Glomerular endothelial cell (primary cell): Measurements from ENCODE around the gene ADM5. TPM values are rescaled to one million over a fixed set of nuclear protein-coding genes. Genes with fewer than 3 reads are reported as not detected.

Experiments used
- DNase-seq: peaks from one replicate; pipeline ENCODE4 v3.0.0-alpha.2; 2011; ENCODE audit warnings: low read depth, low spot score; ENCODE audit errors: extremely low read depth
- total RNA-seq: library from RNA; depleted of rRNA; stranded (reverse); fragments of >200 nt; gene quantifications from 2 replicates; pipeline ENCODE4 v1.2.3, GENCODE V29; 2015

ADM5 gene
- total RNA-seq, 1 donor from 2014 or later, result 1.5 TPM

DNA sequence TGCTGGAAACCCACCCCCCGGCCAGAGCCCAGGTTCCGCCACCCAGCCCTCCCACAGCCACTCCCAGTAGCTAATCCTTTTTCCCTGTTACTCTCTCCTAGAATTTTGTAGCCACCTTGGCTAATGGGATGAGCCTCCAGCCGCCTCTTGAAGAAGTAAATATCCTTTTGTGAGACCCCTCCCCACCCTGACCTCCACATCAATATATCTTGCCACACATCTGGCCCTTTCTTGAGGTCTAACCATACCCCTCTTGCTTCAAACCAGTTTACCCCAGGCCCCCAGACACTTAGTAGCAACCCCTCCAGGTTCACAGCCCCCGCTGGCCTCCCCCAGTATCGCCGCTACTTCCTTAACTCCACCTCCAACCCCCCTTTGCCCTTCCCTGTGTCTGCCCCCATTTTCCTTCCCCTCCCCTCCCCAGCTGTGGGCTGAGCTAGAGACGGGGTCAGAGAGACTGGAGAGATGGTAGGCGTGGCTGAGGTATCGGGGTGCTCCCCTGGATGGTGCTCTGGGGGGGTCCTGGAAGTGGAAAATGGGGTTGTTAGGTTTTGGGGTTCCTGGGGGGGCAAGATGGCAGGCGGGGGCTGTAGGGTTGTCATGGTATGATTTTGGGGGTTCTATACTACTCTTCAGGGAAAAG is 9.5 kb upstream of the ADM5 start:
- no peak for DNase-seq

DNA sequence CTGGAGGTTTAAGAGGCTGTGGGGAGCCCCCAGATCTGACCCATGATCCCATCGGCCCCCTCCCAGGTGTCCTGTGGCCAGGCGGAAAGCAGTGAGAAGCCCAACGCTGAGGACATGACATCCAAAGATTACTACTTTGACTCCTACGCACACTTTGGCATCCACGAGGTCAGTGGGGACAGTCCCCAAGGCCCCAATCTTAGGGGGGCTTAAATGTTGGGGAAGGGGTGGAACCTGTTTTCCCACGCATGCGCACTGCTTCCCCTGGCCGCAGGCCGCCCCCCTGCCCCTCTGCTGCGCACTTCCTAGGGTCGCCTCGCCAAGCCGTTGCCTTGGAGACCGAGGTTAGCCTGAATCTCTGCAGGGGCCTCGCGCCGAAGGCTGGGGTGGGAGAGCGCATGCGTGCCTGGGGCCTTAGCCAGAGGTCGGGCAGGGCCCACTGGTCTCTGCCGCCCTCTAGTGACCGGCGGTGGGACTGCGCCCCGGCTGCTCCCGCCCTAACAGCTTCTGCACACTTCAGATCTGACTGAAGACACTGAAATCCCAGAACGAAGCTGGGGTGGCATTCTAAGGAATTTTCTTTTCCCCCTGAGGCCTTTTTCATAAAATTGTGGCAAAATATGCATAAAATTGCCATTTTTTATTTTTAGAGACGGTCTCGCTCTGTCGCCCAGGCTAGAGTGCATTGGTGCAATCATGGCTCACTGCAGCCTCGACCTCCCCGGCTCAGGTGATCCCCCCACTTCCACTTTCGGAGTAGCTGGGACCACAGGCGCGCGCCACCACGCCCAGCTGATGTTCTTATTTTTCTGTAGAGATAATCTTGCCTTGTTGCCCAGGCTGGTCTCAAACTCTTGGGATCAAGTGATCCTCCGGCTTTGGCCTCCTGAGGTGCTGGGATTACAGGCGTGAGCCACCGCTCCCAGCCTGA is 8.7 kb upstream of the ADM5 start:
- DNase-seq, result no peak

DNA sequence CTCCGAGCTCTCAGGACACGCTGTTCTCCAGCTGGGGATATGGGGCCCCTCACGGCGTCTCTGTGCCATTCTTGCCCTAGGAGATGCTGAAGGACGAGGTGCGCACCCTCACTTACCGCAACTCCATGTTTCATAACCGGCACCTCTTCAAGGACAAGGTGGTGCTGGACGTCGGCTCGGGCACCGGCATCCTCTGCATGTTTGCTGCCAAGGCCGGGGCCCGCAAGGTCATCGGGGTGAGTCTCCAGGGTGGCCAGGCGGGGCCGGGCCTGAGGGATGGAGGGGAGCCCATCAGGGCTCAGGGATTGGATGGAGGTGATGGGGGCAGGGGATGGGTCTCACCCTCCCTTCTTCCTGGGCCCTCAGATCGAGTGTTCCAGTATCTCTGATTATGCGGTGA is 7.6 kb upstream of the ADM5 start:
- no peak for DNase-seq

DNA sequence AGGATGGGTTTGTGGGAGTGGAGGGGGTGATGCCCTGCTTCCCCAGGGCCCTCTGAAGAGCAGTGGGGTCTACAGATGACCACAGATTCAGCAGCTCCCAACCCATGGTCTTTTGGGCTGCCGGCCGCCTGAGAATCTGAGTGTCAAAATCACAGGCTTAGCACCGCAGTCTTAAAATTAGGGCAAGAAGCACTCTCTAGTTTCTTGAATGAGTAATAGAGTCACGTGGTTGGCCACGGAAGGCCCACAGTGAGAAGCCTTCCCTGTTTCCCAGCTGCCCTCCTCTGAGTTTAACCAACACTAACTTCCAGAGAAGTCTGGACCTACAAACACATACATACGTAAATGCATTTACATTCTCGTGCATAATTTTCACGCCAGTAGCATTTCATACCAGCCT is 7.1 kb upstream of the ADM5 start:
- no peak for DNase-seq

DNA sequence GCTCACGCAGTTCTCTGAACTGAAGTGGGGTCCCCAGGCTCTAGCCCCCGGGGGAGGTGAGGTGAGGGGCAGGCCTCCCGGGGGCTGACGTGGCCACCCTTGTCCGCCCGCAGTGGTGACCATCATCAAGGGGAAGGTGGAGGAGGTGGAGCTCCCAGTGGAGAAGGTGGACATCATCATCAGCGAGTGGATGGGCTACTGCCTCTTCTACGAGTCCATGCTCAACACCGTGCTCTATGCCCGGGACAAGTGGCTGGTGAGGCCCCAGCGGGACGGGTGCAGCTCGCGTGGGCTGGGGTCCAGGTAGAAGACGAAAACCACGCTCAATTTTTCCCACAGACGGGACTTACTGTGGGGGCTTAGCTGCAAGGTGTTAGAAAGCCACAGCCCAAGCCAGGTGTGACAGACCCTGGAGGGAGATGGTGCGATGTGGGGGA is 5.6 kb upstream of the ADM5 start:
- DNase-seq, result no peak

DNA sequence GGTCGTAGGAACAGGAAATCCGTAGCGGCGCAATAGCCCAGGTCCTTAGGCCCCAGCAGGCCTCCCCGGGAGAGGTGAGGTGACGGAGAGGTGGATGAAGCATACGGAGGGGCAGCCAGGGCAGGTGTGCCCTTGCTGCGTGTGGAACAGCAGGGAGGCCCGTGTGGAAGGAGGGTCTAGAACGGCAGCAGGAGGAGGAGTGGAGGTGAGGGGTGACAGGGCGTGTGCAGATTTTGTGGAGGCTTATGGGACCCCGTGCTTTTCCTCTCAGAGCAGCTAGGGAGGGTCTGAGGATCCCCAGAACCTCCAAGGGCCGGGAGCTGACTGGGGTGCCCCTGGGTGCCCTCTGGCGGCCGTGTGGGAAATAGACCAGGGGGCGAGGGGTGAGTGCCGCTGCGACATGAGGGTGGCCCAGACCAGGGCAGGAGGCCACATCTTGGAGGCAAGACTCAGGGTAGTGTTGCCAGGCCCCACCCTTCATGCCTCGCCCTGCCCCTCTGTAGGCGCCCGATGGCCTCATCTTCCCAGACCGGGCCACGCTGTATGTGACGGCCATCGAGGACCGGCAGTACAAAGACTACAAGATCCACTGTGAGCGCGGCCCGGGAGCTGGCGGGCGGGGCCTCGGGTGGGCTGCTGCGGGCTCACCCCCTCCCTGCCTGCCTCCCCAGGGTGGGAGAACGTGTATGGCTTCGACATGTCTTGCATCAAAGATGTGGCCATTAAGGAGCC is 5.0 kb upstream of the ADM5 start:
- DNase-seq, result no peak

DNA sequence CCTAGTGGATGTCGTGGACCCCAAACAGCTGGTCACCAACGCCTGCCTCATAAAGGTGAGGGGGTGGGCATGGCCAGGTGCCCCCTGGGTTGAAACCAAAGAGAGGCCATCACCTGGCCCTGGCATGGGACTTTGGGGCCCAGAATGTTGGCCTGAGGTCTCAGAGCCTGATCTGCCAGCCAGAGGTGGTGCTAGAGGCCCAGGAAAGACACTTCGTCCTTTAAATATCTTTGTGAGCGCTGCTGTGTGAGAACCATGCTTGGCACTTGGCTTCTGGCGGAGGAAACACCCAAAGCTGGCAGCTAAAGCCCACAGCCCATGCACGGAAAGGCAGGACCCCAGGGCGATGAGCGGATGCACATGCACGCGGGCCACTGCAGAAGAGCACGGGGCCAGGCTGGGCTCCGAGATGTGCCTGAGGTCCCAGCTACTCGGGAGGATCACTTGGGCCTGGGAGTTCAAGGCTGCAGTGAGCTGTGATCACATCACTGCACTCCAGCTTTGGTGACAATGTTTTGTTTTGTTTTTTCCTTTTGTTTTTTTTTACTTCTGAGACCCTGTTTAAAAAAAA is 4.3 kb upstream of the ADM5 start:
- DNase-seq, result no peak

DNA sequence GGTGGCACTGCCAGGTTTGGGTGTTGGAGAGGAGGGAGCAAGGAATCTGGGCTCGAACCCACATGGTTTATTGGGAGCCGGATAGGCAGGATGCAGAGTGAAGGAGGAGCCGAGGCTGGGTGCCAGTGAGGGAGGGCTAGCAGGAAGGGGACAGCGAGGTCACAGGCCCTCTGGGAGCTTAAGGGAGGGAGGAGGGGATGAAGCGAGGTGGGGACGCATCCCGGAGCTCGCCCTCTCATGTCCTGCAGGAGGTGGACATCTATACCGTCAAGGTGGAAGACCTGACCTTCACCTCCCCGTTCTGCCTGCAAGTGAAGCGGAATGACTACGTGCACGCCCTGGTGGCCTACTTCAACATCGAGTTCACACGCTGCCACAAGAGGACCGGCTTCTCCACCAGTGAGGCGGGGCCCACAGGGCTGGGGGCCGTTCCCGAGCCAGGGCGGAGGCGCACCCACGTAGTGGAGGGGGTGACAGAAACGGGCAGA is 3.5 kb upstream of the ADM5 start:
- DNase-seq, result no peak

DNA sequence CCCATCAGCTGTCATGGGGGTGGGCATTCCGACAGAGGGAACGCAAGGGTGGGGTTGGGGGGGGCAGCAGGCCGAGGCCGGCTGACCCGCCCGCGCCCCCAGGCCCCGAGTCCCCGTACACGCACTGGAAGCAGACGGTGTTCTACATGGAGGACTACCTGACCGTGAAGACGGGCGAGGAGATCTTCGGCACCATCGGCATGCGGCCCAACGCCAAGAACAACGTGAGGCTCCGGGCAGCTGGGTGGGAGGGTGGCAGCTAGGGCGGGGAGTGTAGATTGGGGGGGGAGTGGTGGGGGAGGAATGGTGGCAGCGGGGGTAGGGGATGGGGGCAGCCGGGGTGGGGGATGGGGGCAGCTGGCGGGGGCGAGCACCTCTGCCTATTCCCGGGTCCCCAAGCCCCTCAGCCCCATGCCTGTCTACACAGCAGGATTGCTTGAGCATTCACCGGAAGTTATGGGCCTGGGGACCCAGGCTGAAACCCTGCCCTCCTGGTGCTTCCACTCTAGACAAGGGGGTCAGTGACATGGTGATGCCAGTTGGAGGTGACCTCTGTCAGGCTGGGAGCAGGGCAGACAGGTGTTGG is 2.8 kb upstream of the ADM5 start:
- DNase-seq, result no peak

DNA sequence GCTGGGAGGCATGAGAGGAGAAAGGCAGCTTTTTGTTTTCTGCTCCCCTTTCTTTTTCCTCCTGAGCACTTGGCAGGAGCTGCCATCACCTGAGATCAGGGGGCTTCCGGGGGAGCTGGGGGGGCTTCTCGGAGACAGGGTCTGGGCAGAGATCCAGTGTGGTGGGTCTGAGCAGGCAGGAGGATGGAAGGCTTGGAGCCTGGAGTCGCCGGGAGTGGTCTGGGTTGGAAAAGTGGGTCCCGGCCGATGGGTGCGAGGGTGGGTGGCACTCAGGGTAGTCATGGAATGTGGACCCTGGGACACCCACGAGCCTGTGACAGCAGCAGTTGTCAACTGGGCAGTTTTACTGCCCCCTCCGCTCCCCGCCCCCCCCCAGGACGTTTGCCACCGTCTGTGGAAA is 2.2 kb upstream of the ADM5 start:
- no peak for DNase-seq

DNA sequence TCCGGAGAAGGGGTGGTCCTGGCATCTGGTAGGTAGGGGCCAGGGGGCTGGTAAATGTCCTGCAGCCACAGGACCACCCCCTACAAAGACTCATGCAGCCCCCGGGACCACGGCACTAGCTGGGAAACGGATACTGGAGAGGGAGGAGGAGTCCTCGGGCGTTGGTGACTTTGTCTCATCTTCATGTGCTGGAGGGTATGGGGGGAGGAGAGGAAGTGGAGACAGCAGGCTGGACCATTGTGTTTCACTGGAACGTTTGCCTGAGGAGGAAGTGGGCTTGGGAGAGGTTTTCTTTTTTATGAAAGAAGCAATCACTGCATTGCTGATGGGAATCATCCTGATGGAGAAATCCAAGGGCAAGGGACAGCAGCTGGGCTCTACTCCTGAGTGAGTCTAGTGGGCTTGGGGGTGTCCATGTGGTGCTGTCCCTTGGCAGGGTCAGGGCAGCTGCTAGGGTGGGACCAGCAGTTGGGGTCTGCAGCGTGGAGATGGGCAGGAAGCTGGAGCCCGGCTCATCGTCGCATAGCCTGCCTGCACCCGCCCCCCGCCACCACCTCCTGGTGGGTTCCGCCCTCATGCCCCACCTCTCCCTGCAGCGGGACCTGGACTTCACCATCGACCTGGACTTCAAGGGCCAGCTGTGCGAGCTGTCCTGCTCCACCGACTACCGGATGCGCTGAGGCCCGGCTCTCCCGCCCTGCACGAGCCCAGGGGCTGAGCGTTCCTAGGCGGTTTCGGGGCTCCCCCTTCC is 1.7 kb upstream of the ADM5 start:
- no peak for DNase-seq

DNA sequence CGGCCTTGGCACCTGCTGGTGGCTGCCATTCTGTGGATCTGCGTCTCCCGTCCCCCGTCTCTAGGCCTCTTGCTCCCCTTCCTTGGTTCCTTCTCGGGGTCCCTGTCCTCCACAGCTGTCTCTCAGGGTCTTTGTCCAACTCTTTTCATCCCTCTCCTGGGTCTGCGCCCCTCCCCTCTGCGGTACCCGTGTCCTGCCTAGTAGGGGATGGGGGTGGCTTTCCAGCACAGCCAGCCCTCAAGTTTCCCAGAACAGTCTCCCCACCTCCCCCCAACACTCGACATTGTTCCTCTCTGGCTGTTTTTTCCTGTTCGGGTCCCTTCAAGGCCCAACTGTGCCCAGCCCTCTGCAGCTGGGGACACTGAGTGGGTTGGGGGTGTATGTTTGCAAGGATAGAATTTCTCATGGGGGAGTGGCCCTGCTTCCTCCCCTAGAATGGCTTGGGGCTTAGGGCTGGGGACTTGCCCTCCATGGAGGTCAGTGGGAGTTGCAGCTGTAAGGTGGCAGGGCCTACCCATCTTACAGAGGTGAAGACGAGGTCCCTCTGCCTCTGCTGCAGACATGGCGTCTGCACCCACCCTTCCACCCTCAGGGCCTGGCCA is 762 bp upstream of the ADM5 start:
- no peak for DNase-seq

DNA sequence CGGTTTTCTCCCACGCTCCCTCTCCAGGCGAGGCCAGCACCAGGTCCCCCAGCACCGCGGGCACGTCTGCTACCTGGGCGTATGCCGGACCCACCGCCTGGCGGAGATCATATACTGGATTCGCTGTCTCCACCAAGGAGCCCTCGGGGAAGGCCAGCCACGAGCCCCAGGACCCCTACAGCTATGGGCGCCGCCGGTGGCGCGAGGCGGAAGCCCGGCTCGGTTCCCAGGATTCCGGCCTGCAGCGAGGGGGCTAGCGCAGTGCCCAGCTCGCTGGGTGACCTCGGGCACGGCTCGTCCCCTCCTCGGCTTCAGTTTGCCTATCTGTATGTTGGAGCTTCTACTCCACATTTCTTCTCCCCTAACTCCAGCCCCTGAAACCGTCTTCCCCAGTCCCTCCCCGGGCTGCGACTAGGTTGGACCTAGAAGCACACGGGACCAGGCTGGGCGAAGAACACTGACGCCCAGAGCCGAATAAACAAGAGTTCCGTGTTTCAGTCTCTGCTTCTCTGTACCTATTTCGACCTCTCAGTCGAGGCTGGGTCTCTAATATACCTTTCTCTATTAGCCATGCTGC is 773 bp downstream of the ADM5 start:
- DNase-seq, result no peak

DNA sequence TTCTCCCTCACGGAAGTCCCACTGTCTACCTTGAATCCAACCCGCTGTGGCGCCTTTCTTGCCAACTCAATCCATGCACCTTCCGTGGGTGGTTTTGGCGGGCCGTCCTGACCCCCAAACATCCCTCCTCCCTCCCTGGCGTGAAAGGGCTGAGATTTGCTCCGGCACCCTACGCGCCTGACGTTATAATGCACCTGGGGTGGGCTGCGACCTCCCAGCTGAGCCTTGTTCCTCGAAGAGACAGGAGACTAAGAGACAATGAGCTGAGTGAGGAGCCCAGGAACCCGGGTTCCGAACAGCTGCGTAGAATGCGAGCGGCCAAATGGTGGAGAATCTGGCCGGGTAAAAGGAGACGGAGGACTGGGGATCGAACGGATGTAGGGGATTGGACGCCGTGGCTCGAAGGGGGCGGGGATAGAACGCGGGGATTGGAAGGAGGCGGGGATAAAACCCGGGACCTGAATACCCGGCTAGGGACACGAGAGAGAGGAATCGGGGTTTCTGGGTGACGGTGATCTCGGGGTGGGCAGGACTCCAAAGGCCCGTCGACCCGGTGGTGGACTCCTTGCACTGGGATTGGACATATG is 1.4 kb downstream of the ADM5 start, which contains the start of gene CPT1C:
Gene CPT1C (plus strand): TSS at position 461 of the 587 bp plus-strand sequence. CDS start 1,137 bp downstream, outside the sequence.
- no peak for DNase-seq

DNA sequence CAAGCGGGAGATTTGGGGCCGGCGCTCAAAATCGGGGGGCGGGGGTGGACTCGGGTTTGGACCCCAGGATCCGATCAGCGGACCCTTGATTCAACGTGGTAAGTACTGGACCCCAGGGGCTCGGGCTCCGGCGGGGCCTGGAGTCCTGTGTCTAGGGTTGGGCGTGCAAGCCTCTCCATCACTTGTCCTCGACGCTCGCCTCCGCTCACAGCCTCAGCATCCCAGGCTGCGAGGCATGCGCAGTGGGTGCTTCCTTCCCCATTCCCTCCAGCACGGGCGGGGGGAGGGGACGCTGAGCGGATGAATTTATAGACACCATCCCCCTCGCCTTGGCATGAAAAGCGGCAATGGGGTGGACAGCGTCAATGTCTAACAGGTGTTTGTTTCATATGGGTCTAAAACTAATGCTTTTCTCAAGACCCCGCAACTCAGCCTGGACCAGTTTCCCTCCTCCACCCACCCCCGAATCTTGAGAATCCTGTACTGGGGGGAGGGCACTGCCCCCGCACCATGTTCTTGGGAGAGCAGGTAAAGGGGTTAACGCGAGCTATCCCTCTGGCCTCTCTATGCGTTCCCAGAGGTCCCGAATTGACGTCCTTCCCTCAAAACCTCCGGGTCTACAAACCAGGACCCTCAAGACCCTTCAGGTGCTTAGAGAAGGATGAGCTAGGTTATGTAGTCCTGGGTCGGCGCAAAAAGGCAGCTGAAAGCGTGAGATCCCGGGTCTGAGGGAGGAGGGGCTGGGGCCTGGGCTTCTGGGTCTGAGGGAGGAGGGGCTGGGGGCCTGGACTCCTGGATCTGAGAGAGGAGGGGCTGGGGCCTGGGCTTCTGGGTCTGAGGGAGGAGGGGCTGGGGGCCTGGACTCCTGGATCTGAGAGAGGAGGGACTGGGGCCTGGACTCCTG is 2.1 kb downstream of the ADM5 start:
- DNase-seq, result no peak

DNA sequence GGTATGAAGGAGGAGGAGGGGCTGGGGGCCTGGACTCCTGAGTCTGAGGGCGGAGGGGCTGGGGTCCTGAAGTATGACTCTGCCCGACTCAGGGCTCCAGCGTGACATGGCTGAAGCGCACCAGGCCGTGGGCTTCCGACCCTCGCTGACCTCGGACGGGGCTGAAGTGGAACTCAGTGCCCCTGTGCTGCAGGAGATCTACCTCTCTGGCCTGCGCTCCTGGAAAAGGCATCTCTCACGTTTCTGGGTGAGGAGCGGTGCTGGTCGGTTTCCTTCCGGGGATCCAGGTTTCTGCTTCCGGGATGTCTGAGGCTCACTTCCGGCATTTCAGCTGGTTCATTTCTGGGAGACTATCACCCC is 2.7 kb downstream of the ADM5 start:
- DNase-seq, result no peak

DNA sequence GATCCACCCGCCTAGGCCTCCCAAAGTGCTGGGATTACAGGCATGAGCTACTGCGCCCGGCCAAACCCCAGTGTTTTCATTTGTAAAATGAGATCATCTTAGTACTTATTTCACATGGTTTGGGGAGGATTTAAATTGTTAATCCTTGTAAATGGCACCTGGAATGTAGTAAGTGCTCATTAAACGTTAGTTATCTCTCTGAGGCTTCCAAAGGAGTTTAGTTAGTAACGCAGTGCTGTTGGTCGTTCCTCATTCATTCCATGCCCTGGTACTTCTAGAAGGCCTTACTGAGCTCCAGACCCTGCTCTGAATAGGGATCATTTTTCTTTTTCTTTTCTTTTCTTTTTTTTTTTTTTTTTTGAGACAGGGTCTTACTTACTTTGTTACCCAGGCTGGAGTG is 6.7 kb downstream of the ADM5 start:
- DNase-seq, result no peak

DNA sequence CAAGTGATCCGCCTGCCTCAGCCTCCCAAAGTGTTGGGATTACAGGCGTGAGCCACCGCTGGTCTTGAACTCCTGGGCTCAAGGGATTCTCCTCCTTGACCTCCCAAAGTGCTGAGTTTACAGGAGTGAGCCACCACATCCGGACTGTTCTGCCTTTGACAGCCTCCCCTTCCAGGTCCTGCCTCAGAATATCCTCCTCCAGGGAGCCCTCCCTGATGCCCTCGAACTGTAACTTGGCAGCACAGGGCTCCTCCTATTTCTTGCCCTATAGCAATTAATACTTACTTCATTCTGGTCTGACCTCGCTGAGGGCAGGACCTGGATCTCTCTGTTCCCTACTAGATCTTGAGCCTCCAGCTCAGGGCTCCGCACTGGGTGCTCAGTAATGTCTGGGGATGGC is 7.5 kb downstream of the ADM5 start:
- no peak for DNase-seq
